NCI-H446 treated with DMSO at 0.1 percent for 48 hours (cell line): ENCODE data around the gene ARHGAP1.

Experiments
- DNase-seq: peaks from one replicate; lab custom pipeline; 2025; lab: John Stamatoyannopoulos, UW

Gene ARHGAP1

DNA sequence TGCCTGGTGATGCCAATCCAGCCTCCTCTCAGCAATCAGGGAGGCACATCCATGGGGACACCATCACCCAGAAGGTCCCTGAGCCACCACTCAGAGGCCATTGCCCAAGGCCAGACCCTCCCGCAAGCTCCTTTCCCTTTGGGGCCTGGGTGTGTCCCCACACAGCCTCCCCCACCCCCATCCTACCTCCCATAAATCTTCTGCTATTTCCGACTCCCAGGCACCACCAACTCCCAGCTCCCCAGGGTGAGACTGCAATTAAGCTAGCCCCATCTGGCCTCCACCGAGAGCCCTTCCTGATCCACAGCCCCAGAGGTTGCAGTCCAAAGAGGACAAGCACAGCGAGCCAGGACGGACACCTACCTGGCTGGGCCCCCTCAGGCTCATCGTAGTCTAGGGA is 6.3 kb downstream of the ARHGAP1 start:
- no peak for DNase-seq

GRCh38 chr11:46693597-46694012 is 6.8 kb downstream of the ARHGAP1 start:
- no peak for DNase-seq

DNA sequence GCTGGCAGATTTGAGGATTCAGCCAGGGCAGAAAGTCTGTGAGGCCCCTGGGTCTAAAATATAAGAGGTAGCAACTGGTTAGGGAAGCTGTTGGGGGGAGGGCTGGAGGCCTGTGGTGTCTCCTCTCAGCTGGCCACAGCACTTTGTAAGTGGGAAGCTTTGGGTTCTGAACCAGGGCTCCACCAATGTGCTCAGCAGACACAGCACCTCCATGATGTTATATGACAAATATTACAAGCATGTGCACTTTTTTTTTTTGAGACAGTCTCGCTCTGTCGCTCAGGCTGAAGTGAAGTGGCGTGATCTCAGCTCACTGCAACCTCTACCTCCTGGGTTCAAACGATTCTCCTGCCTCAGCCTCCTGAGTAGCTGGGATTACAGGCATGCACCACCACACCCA is 8.0 kb downstream of the ARHGAP1 start:
- no peak for DNase-seq

DNA sequence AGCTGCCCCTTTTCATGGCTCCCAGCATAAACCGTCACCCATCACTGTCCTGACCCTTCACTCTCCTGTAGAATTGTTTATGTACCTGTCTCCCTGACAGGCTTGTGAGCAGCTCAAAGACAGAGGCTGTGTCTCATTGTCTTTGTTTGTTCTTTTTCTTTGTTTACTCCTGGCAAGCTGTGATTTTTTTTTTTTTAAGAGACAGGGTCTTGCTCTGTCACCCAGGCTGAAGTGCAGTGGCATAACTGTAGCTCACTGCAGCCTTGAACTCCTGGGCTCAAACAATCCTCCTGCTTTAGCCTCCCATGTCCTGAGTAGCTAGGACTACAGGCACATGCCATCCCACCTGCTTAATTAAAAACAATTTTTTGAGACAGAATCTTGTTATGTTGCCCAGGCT is 9.7 kb downstream of the ARHGAP1 start:
- DNase-seq: no peak

DNA sequence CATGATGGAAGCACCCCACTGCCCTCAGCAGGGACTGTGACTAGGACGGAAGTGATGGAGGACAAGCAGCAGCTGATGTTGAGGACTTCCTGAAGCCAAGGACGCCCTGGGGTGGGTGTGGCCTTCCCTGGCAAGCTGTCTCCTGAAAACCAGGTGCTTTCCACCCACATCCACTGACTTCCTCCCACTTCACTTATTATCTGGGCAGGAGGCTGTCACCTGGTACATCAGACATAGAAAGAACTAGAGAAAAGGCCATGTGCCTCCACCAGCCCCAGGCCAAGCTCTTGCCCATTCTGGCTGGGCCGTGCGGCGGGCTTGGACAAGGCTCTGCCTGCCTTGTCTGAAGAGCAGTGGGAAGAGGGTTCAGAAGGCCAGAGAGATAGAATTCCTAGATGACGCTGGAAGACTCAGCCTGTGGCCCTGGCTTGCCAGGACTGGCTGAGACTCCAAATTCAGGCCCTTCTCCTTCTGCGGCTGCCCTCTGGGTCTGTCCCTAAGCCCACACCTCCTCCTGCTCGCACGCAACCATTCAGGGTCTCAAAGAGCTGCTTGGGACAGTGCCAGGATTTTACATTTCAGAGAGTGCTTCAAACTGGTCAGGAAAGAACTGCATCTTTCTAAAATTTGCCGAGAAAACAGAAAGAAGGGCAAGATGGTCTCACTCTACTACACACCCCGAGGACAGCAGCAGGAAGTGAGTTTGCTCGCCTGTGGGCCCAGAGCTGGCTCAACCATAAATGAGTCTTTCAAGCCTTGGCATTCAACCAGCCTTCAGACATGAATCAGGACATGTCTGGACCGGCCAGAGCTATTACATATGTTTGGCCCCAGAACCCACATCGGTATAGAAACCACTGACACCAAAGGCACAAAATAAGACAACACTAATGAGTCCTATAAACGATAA is 13.3 kb downstream of the ARHGAP1 start:
- DNase-seq: peak; percentile 49

GRCh38 chr11:46684367-46684766 is 16.1 kb downstream of the ARHGAP1 start:
- no peak for DNase-seq

- DNase-seq: no peak
Observed at GRCh38 chr11:46682773-46683752, 17.4 kb downstream of the ARHGAP1 start.

DNA sequence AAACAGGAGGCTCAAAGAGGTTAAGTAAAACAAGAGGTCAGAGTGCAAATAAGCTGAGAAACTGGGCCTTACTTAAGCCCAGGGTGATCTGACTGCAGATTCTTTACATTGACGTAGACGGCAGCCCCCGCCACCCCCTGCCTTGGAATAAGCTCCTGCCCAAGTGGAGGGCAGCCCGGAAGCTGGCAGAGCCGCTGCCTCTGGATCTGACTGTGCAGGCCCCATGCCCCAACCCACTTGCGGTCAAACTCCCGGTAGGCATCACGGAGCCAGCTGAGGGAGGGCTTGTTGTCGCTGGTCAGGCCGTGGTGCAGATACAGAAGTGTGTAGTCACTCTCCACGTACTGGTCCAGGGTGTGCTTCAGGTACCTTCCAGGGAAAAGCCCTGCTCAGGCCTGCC is 18.6 kb downstream of the ARHGAP1 start:
- no peak for DNase-seq

DNA sequence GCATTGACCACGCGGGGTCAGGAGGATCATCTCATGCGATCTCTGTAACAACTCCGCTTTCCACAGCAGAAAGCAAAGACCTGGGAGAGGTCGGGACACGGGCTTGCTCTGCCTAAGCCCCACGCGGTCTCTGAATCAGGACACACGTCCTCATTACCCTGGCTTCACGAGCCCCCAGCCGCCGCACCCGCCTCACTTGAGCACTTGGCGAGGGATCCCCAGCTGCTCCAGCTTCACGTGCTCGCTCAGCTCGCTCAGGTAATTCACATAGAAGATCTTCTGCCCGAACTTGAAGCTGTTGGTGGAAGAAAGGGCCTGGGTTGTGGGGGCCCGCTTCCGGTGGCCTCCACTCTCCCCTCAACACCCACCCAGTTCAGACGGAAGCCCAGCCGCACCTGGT is 19.6 kb downstream of the ARHGAP1 start:
- DNase-seq: no peak

GRCh38 chr11:46680164-46680760 is 20.2 kb downstream of the ARHGAP1 start:
- DNase-seq: no peak

DNA sequence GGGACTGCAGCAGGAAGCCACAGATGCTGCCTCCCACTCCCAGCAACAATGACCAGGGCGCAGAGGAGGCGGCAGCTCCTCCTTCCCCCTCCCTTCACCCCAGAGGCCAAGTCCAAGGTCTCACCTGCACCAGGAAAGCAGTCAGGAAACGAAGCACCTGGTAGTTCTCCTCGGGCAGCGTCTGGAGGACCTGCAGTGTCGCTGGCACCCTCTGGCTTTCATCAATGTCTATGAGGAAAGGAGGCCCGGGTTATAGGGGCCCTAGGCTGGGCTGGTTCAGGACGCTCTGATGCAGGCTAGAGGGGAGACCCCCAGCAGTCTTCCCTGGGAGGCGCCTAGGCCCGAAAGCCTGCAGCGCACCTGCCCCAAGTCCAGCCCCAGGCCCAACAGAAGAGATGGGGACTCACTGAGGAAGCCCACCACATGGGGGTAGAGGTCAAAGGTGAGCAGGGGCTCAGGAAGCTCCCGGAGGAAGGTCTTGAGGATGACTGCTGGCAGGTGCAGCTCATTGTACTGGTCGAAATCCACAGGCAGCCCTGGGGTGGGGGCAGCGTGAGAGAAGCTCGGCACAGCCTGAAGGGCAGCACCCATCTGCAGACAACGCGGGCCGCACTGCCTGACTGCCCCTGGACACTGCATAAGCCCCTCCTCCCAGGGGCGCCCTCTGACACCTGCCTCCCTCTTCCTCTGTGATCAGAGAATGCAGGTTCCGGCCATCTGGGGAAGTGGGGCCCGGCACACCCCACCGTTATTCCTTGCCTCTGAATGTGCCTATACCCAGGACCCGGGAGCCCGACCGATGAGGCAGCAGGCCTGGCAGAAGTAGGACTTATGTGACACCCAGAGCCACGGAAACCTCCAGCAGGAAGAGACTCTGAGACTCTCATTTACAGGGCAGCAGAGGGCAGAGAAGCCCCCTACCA is 20.9 kb downstream of the ARHGAP1 start:
- no peak for DNase-seq

GRCh38 chr11:46678741-46679130 is 21.7 kb downstream of the ARHGAP1 start:
- DNase-seq: no peak

DNA sequence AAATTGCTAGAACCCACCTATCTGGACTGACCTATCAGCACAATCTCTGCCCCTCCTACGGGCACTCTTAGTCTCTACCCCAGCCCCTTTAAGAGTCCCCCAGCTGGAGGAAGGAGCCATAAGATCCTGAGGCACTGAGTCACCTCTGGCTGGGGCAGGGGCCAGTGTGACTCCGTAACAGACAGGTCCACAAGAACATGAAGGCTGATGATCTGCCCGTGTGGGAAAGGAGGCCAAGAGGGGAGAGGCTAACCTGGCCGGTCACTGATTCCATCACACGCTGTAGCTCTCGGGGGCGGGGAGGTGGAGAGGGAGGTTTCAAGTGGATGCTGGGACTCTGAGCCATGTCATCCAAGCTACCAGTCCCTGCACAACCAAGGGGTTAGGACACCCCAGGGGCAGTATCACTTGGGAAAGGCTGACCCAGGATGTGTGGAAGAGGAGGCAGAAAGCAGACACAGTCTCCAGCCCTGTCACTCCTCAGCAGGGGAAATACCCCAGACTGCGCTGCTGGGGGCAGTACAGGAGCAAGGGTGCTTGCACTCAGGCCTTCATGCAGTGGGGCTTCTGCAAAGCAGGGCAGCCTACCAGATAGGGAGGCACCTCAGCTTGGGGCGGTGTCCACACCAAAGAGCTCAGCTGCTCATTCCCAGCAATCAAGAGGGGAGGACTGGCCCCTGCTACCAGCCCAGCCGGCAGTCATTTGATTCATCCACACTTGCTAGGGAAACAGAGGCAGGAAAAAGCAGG is 22.3 kb downstream of the ARHGAP1 start:
- no peak for DNase-seq

DNA sequence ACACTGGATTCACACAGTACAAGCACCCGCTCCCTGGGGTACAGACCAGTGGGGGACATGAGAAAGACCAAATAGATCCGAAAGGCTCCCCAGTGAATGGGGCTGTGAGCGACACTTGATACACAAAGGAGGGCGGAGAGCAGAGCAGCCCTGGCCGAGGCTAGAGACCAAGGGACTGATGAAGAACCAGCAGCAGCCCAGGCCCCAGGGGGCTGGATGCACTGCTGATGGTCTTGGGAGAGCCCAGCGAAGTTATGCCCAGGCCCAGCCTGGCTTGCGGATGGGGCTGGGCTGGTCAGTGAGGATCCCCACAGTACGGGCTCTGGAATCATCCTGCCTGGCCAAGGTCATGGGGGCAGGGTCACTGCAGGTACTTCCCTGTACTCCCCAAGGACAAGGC is 23.2 kb downstream of the ARHGAP1 start:
- DNase-seq: no peak

DNA sequence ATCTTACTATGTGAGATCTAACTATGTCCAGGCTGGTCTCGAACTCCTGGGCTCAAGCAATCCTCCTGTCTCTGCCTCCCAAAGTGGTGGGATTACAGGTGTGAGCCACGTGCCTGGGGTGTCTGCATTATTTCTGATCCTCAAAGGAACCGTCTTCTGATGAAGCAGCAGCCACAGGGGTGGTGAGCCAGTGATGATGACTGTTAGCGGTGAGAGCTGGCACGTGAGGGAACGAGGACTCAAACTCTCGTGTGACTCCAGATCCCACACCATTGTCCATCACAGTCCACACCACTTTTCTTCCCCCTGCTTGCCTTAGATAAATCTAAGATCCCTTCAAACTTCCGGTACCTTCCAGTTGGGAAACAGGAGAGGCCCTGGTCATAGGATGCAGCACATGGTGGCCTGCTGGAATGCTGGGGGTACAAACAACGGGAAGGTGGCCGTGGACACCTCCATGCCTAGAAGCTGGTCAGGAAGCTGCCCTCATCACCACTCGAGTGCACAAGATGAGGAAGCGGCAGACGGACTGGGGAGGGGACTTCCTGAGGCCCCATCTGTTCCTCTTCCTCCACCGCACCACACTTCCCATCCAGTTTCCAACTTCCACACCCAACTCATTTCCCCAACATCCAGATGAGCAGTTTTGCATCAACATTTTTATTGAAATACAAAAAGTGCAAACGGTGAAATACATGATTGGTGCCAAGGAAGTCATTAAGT is 23.8 kb downstream of the ARHGAP1 start:
- no peak for DNase-seq

GRCh38 chr11:46675949-46676348 is 24.5 kb downstream of the ARHGAP1 start:
- no peak for DNase-seq

GRCh38 chr11:46675288-46675851 is 25.0 kb downstream of the ARHGAP1 start:
- DNase-seq: no peak

- DNase-seq: no peak
Observed at GRCh38 chr11:46674463-46675287, 25.7 kb downstream of the ARHGAP1 start.
